OCI-LY1 (cell line): ENCODE measurements around the gene MCTP1.

Experiments
- H2AFZ ChIP-seq: fragments of 200-600 bp; sonication (generic), shearing (Covaris generic); 2 replicates; pipeline ENCODE4 v1.6.0; 2014; ENCODE audit warnings: antibody characterized with exemption, mild to moderate bottlenecking, low read length
- H3F3A ChIP-seq: fragments of 200-600 bp; sonication (generic), shearing (Covaris generic); 2 replicates; pipeline ENCODE4 v1.6.0; 2014; ENCODE audit warnings: mild to moderate bottlenecking, antibody characterized with exemption, low read length, moderate library complexity; ENCODE audit not compliant: insufficient read depth
- H3K27ac ChIP-seq: fragments of 200-600 bp; sonication (generic); 2 replicates; pipeline ENCODE4 v1.5.1; 2014; ENCODE audit warnings: low read length, mixed run types, mild to moderate bottlenecking, low read depth; ENCODE audit not compliant: poor library complexity, severe bottlenecking
- H3K27me3 ChIP-seq: fragments of 200-600 bp; sonication (generic); 2 replicates; pipeline ENCODE4 v1.6.0; 2014; ENCODE audit warnings: antibody characterized with exemption, mild to moderate bottlenecking, low read length, moderate library complexity; ENCODE audit not compliant: insufficient read depth
- H3K36me3 ChIP-seq: fragments of 200-600 bp; sonication (generic); 2 replicates; pipeline ENCODE4 v1.6.1; 2014; ENCODE audit warnings: mild to moderate bottlenecking, antibody characterized with exemption, low read length, moderate library complexity, mixed read lengths; ENCODE audit not compliant: insufficient read depth
- H3K4me1 ChIP-seq: fragments of 200-600 bp; sonication (generic); 2 replicates; pipeline ENCODE4 v1.5.1; 2014; ENCODE audit warnings: mild to moderate bottlenecking, low read length, moderate library complexity; ENCODE audit not compliant: insufficient read depth, severe bottlenecking
- H3K4me2 ChIP-seq: fragments of 200-600 bp; sonication (generic), shearing (Covaris generic); 2 replicates; pipeline ENCODE4 v1.6.1; 2014; ENCODE audit warnings: low read length
- H3K4me3 ChIP-seq: fragments of 200-600 bp; sonication (generic); 2 replicates; pipeline ENCODE4 v1.5.1; 2014; ENCODE audit warnings: low read length, low read depth, mild to moderate bottlenecking, mixed read lengths; ENCODE audit not compliant: poor library complexity, severe bottlenecking
- H3K79me2 ChIP-seq: fragments of 200-600 bp; shearing (Covaris generic); 2 replicates; pipeline ENCODE4 v1.6.1; 2016; ENCODE audit warnings: mixed run types, low read length, mixed read lengths; ENCODE audit not compliant: insufficient read depth
- H3K9ac ChIP-seq: fragments of 200-600 bp; sonication (generic), shearing (Covaris generic); 2 replicates; pipeline ENCODE4 v1.6.1; 2014; ENCODE audit warnings: mild to moderate bottlenecking, low read length, mixed read lengths
- H3K9me2 ChIP-seq: fragments of 200-600 bp; sonication (generic), shearing (Covaris generic); 2 replicates; pipeline ENCODE4 v1.6.1; 2014; ENCODE audit warnings: low read depth, mild to moderate bottlenecking, low read length, mixed read lengths
- H3K9me3 ChIP-seq: fragments of 200-600 bp; shearing (Covaris generic); 2 replicates; pipeline ENCODE4 v1.6.1; 2014; ENCODE audit warnings: low read length, mixed read lengths
- H4K20me1 ChIP-seq: fragments of 200-600 bp; sonication (generic), shearing (Covaris generic); 2 replicates; pipeline ENCODE4 v1.6.0; 2016; ENCODE audit warnings: mild to moderate bottlenecking, low read length; ENCODE audit not compliant: insufficient read depth
- CTCF ChIP-seq: fragments of 200-600 bp; sonication (generic), shearing (Covaris generic); IDR thresholded peaks from 2 replicates; pipeline ENCODE4 v1.5.1; 2017; ENCODE audit warnings: mild to moderate bottlenecking, antibody characterized with exemption, low read length, moderate library complexity, mixed read lengths
- EZH2 ChIP-seq: fragments of 200-600 bp; sonication (generic), shearing (Covaris generic); IDR thresholded peaks from 2 replicates; pipeline ENCODE4 v1.8.0; 2017; ENCODE audit warnings: borderline replicate concordance, mixed run types, mild to moderate bottlenecking, antibody characterized with exemption, low read length, moderate library complexity, mixed read lengths

Gene MCTP1

DNA sequence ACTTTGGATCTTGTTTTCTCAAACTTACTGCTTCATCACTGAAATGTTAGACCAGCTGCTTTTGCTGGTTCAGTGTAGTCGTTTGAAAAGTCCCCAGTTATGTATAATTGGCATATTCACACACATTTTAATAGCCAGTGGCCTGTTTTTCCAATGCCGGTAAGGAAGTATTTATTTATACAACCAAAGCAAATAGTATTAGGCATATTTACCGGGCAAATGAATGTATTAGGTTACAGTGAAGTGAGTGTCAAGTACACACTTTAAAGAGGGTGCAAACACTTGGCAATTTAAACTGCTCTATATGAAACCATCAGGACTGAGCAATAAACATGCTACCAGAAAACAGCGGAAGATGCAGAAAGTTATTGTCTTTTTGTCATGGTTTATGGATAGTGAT, 242.9 kb downstream of the MCTP1 start:
- Histone ChIP-seq H3F3A (no peaks in the 10 kb centered on the region), H3K9ac (no peak overlapping the region), H3K27me3 (no peaks in the 10 kb centered on the region), H2AFZ (no peak overlapping the region), H3K4me1 (no peaks in the 10 kb centered on the region), H3K4me3 (no peak overlapping the region), H3K36me3 (no peaks in the 10 kb centered on the region), H3K9me2 (no peaks in the 10 kb centered on the region), H3K27ac (no peak overlapping the region), H3K9me3 (no peaks in the 10 kb centered on the region), H4K20me1 (no peaks in the 10 kb centered on the region), H3K4me2 (no peak overlapping the region), H3K79me2 (no peaks in the 10 kb centered on the region)
- TF ChIP-seq EZH2 (no peak), CTCF (no peak)

DNA sequence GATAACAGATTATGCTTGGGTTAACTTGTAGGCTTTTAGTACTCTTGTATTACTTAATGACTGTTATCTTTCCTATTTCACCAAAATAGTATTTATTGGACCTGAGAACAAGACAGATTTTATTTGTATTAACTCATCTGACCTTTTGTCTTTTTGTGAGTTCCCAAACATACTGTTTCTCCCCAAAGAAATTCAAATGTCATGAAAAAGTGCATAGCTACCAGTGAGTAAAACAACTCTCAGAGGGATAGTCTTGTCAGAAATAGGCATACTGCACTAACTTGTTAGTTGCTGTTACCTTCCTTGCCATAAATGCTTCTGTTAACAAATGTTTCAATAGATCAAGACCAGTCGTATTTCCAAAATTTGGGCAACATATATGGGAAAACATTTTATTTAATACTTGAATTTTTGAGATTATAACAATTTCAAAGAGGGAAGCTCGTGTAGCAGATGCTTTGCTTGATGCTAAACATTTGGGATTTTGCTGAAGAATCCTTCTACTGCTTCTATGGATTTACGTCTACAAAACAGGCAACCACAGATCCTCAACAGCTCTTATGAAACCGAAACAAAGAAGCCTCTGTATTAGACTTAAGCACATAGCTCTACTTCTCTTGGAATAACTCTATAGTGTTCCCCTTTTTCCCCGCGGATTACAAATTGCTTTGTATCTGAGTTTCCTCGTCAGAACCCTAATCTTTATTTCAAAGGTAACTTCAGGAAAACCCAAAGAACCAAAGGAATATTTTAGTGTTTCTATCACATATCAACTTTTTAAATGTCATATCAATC, 248.8 kb downstream of the MCTP1 start:
- no peak overlapping the region for H3K27ac ChIP-seq
- H3K36me3 ChIP-seq, result no peaks in the 10 kb centered on the region
- no peak overlapping the region for H3K9ac ChIP-seq
- no peak overlapping the region for H2AFZ ChIP-seq
- no peaks in the 10 kb centered on the region; the same call in 1 of the 2 replicates for H3K9me2 ChIP-seq
- no peak overlapping the region for H3K4me2 ChIP-seq
- H3K4me3 ChIP-seq, result no peak overlapping the region
- H3K27me3 ChIP-seq, result no peaks in the 10 kb centered on the region
- H3K9me3 ChIP-seq, result no peaks in the 10 kb centered on the region
- no peaks in the 10 kb centered on the region for H4K20me1 ChIP-seq
- no peaks in the 10 kb centered on the region for H3K79me2 ChIP-seq
- H3F3A ChIP-seq, result no peaks in the 10 kb centered on the region
- H3K4me1 ChIP-seq, result no peaks in the 10 kb centered on the region
- TF ChIP-seq CTCF (no peak), EZH2 (no peak)

DNA sequence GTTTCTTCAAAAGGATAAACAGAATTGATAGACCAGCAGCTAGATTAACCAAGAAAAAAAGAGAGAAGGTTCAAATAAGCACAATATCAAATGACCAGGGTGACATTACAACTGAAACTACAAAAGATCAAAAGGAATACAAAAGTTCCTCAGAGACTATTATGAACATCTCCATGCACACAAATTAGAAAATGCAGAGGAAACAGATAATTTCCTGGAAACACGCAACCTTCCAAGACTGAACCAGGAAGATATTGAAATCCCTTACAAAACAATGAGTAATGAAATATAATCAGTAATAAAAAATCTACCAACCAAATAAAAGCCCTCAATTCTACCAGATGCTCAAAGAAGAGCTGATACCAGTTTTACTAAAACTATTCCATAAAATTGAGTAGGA, 252.1 kb downstream of the MCTP1 start:
- Histone ChIP-seq H3K27me3 (no peaks in the 10 kb centered on the region), H3F3A (no peaks in the 10 kb centered on the region), H3K79me2 (no peaks in the 10 kb centered on the region), H2AFZ (no peak overlapping the region), H3K4me1 (no peaks in the 10 kb centered on the region), H3K4me2 (no peak overlapping the region), H4K20me1 (no peaks in the 10 kb centered on the region), H3K36me3 (no peaks in the 10 kb centered on the region), H3K9ac (no peak overlapping the region), H3K27ac (no peak overlapping the region), H3K4me3 (no peak overlapping the region), H3K9me3 (no peaks in the 10 kb centered on the region), H3K9me2 (no peaks in the 10 kb centered on the region; the same call in 1 of the 2 replicates)
- TF ChIP-seq EZH2, result no peak
- TF ChIP-seq CTCF, result no peak
